Left ventricle myocardium inferior (tissue), 1 donor: ENCODE measurements around the gene PYCARD. TPM values are rescaled to one million over a fixed set of nuclear protein-coding genes. Genes with fewer than 3 reads are reported as not detected.

ENCODE experiments used
- DNase-seq: peaks from one replicate; pipeline ENCODE4 v3.0.0-alpha.2; 2020
- H3K27ac ChIP-seq: fragments of 200-600 bp; replicated peaks from 2 replicates; pipeline ENCODE4 v1.8.0; 2021
- H3K27me3 ChIP-seq: fragments of 200-600 bp; 2 replicates; pipeline ENCODE4 v1.8.0; 2021; ENCODE audit warnings: low read depth
- H3K36me3 ChIP-seq: fragments of 200-600 bp; 2 replicates; pipeline ENCODE4 v1.8.0; 2021
- H3K4me1 ChIP-seq: fragments of 200-600 bp; 2 replicates; pipeline ENCODE4 v1.8.0; 2021
- H3K4me3 ChIP-seq: fragments of 200-600 bp; 2 replicates; pipeline ENCODE4 v1.8.0; 2021; ENCODE audit warnings: mild to moderate bottlenecking, moderate library complexity
- H3K9me3 ChIP-seq: fragments of 200-600 bp; replicated peaks from 2 replicates; pipeline ENCODE4 v1.8.0; 2021
- intact Hi-C: fragments of 100-400 bp; cut with micrococcal nuclease; formaldehyde crosslinking; loops from one replicate; pipeline ENCODE4 v1.11.0; 2022
- total RNA-seq: library from RNA; stranded (reverse); fragmentation: NEBNext Ultra II Directional; extraction: Animal tissue kit (Norgen Biotek cat#: 25700); gene quantifications from one replicate; pipeline ENCODE4 v1.2.1, GENCODE V29; 2021
- TF ChIP-seq, protein P1 (sequence below): fragments of 200-600 bp; IDR thresholded peaks from 2 replicates; pipeline ENCODE4 v1.8.0; 2021; ENCODE audit warnings: antibody characterized with exemption, mild to moderate bottlenecking, borderline replicate concordance
- donor health status: DM: no; HTN: yes; CAD: no; lungs with severe emphysema.

The PYCARD gene
- total RNA-seq, 1 donor from 2014 or later: 5.3 TPM

DNA sequence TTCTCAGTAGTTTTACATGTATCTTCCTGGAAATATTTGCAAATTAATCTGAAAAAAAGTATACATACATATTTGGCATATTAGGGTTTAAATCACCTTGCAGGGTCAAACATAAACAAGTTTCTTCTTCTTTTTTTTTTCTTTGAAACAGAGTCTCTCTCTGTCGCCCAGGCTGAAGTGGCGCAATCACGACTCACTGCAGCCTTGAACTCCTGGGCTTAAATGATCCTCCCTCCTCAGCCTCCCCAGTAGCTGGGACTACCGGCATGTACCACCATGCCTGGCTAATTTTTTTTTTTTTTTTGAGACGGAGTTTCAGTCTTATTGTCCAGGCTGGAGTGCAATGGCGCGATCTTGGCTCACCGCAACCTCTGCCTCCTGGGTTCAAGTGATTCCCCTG lies 35.2 kb downstream of the PYCARD start:
- Histone ChIP-seq H3K4me1 (peaks cover 15% of the 10 kb centered on the region), H3K9me3 (no peaks in the 10 kb centered on the region), H3K27me3 (no peaks in the 10 kb centered on the region), H3K36me3 (no peaks in the 10 kb centered on the region), H3K27ac (no peak overlapping the region), H3K4me3 (no peak overlapping the region)
- intact Hi-C loops: no loop called here
- DNase-seq: no peak
- TF ChIP-seq, protein P1, sequence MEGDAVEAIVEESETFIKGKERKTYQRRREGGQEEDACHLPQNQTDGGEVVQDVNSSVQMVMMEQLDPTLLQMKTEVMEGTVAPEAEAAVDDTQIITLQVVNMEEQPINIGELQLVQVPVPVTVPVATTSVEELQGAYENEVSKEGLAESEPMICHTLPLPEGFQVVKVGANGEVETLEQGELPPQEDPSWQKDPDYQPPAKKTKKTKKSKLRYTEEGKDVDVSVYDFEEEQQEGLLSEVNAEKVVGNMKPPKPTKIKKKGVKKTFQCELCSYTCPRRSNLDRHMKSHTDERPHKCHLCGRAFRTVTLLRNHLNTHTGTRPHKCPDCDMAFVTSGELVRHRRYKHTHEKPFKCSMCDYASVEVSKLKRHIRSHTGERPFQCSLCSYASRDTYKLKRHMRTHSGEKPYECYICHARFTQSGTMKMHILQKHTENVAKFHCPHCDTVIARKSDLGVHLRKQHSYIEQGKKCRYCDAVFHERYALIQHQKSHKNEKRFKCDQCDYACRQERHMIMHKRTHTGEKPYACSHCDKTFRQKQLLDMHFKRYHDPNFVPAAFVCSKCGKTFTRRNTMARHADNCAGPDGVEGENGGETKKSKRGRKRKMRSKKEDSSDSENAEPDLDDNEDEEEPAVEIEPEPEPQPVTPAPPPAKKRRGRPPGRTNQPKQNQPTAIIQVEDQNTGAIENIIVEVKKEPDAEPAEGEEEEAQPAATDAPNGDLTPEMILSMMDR: no peak

DNA sequence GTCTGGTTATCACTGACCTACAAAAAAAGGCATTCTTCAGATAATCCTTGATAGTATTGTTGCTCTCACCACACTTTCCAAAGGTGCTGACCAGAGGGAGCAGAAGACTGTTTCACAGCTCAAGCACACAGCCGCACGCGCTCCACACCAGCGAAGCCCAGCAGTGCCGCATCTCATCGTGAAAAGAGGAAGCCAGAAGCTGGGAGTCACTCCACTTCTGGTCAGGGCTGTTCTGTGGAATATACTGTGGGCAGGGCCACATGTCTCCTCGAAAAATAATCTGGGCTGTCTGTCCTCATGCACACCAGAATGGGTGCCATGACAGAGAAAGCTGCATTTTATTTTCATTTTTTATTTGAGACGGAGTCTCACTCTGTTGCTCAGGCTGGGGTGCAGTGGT lies 45.4 kb downstream of the PYCARD start:
- no peak overlapping the region for H3K27ac ChIP-seq
- intact Hi-C loops: no loop called here
- H3K4me1 ChIP-seq: no peaks in the 10 kb centered on the region
- no peaks in the 10 kb centered on the region for H3K9me3 ChIP-seq
- H3K27me3 ChIP-seq: peaks cover 6% of the 10 kb centered on the region
- no peaks in the 10 kb centered on the region for H3K36me3 ChIP-seq
- TF ChIP-seq, protein P1: no peak
- DNase-seq: no peak
- no peak overlapping the region for H3K4me3 ChIP-seq

Other genes with a start within 250 kb of the PYCARD start
- gene SETD1A, start 245.0 kb downstream of the PYCARD start, total RNA-seq: 7.4 TPM
- gene HSD3B7, start 217.6 kb downstream of the PYCARD start, total RNA-seq: 5.5 TPM
- gene STX1B, start 192.1 kb downstream of the PYCARD start, total RNA-seq: 0.77 TPM
- gene STX4, start 169.2 kb downstream of the PYCARD start, total RNA-seq: 43.1 TPM
- gene ZNF668, start 128.5 kb downstream of the PYCARD start, total RNA-seq: 5.3 TPM
- 9.6 TPM for gene ZNF646, start 128.3 kb downstream of the PYCARD start, total RNA-seq
- 1.2 TPM for gene PRSS53, start 113.8 kb downstream of the PYCARD start, total RNA-seq
- 39.5 TPM for gene VKORC1, start 108.0 kb downstream of the PYCARD start, total RNA-seq
- 75.9 TPM for gene BCKDK, start 94.4 kb downstream of the PYCARD start, total RNA-seq
- gene KAT8, start 85.1 kb downstream of the PYCARD start, total RNA-seq: 72.0 TPM
- gene PRSS8, start 67.0 kb downstream of the PYCARD start, total RNA-seq: not detected
- 1.4 TPM for gene PRSS36, start 52.7 kb downstream of the PYCARD start, total RNA-seq
- gene FUS, start 22.6 kb downstream of the PYCARD start, total RNA-seq: 96.9 TPM
- 0.91 TPM for gene TRIM72, start 11.4 kb upstream of the PYCARD start, total RNA-seq
- gene PYDC1, start 14.4 kb upstream of the PYCARD start, total RNA-seq: not detected
- 5.1 TPM for gene ITGAM, start 57.2 kb upstream of the PYCARD start, total RNA-seq
- gene ITGAX, start 152.4 kb upstream of the PYCARD start, total RNA-seq: 1.4 TPM
- not detected for gene ITGAD, start 190.6 kb upstream of the PYCARD start, total RNA-seq
- 1,568 TPM for gene COX6A2, start 225.6 kb upstream of the PYCARD start, total RNA-seq
- 3.2 TPM for gene ZNF843, start 240.0 kb upstream of the PYCARD start, total RNA-seq